Measurements from ENCODE around the gene RAB20. TPM values are rescaled to one million over a fixed set of nuclear protein-coding genes. Genes with fewer than 3 reads are reported as not detected.

The RAB20 gene
- total RNA-seq, 1 experiment from 2014 or later, result 7.9 TPM

- intact Hi-C loops (cut with micrococcal nuclease; ENCODE audit: unreplicated experiment) (no loop called here), in situ Hi-C loops (cut with HindIII; ENCODE audit: low pct_unique_long_range_greater_than_20kb, low sequenced_read_pairs) (no loop called here)
- Histone ChIP-seq H3K27me3 (ENCODE audit: control insufficient read depth, insufficient read depth, low read length) (no peaks in the 10 kb centered on the region), H3K36me3 (ENCODE audit: control insufficient read depth, insufficient read depth, low read length) (no peaks in the 10 kb centered on the region; the same call in 1 of the 2 replicates), H3K27ac (ENCODE audit: low read length) (peak overlapping the region; percentile 70), H3K4me1 (ENCODE audit: control insufficient read depth, insufficient read depth, low read length) (peaks cover 5% of the 10 kb centered on the region), H3K4me3 (ENCODE audit: low read depth in 2 of 2, low read length in 2 of 2) (peak overlapping the region; percentile 66 to 69), H3K9me3 (ENCODE audit: control insufficient read depth, insufficient read depth, low read depth, low read length) (no peaks in the 10 kb centered on the region)
- POLR2A ChIA-PET, result interaction anchor here (0.5 to 1.1 kb wide), 3 partner anchors 8 to 1406 kb away, joined by 3 to 6 read pairs (median 4); no protein-coding TSS in a partner anchor
- CTCF ChIA-PET, result no interaction called here
- TSS peak; percentile 71 for BruUV-seq (replicated peaks)
- ATAC-seq (peak; percentile 49), DNase-seq (ENCODE audit: low read depth, low spot score) (no peak)
- TF ChIP-seq POLR2AphosphoS5 (IDR thresholded peaks at IDR 0.05; ENCODE audit: low read depth, low read length) (no peak), TCF7L2 (IDR thresholded peaks at IDR 0.05; ENCODE audit: low read depth, low read length) (no peak), REST (IDR thresholded peaks at IDR 0.05; ENCODE audit: insufficient read depth in 1 of 2, low read depth in 2 of 2, low read length in 1 of 2) (no peak), SIN3A (IDR thresholded peaks at IDR 0.05; ENCODE audit: borderline replicate concordance, insufficient read depth, low read depth, low read length) (no peak)
- TF ChIP-seq, protein P1, sequence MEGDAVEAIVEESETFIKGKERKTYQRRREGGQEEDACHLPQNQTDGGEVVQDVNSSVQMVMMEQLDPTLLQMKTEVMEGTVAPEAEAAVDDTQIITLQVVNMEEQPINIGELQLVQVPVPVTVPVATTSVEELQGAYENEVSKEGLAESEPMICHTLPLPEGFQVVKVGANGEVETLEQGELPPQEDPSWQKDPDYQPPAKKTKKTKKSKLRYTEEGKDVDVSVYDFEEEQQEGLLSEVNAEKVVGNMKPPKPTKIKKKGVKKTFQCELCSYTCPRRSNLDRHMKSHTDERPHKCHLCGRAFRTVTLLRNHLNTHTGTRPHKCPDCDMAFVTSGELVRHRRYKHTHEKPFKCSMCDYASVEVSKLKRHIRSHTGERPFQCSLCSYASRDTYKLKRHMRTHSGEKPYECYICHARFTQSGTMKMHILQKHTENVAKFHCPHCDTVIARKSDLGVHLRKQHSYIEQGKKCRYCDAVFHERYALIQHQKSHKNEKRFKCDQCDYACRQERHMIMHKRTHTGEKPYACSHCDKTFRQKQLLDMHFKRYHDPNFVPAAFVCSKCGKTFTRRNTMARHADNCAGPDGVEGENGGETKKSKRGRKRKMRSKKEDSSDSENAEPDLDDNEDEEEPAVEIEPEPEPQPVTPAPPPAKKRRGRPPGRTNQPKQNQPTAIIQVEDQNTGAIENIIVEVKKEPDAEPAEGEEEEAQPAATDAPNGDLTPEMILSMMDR (IDR thresholded peaks at IDR 0.05), result no peak
Measured at GRCh38 chr13:110562036-110562597, 595 bp upstream of the RAB20 start.

- TF ChIP-seq, protein P1 (IDR thresholded peaks at IDR 0.05), result no peak
- TF ChIP-seq SIN3A (IDR thresholded peaks at IDR 0.05; ENCODE audit: borderline replicate concordance, insufficient read depth, low read depth, low read length) (no peak; the same call in 1 of the 2 replicates), POLR2AphosphoS5 (IDR thresholded peaks at IDR 0.05; ENCODE audit: low read depth, low read length) (no peak), TCF7L2 (IDR thresholded peaks at IDR 0.05; ENCODE audit: low read depth, low read length) (no peak), REST (IDR thresholded peaks at IDR 0.05; ENCODE audit: insufficient read depth in 1 of 2, low read depth in 2 of 2, low read length in 1 of 2) (no peak)
- BruUV-seq (replicated peaks), result no TSS peak
- no peaks in the 10 kb centered on the region; the same call in 1 of the 2 replicates for H3K36me3 ChIP-seq (ENCODE audit: control insufficient read depth, insufficient read depth, low read length)
- H3K4me1 ChIP-seq (ENCODE audit: control insufficient read depth, insufficient read depth, low read length), result peaks cover 5% of the 10 kb centered on the region
- no peaks in the 10 kb centered on the region for H3K27me3 ChIP-seq (ENCODE audit: control insufficient read depth, insufficient read depth, low read length)
- in situ Hi-C loops (cut with HindIII; ENCODE audit: low pct_unique_long_range_greater_than_20kb, low sequenced_read_pairs) (no loop called here), intact Hi-C loops (cut with micrococcal nuclease; ENCODE audit: unreplicated experiment) (no loop called here)
- CTCF ChIA-PET, result no interaction called here
- DNase-seq (ENCODE audit: low read depth, low spot score) (no peak), ATAC-seq (peak; percentile 72)
- H3K9me3 ChIP-seq (ENCODE audit: control insufficient read depth, insufficient read depth, low read depth, low read length), result no peaks in the 10 kb centered on the region
- H3K4me3 ChIP-seq (ENCODE audit: low read depth in 2 of 2, low read length in 2 of 2), result peak overlapping the region; percentile 66 to 67
- peak overlapping the region; percentile 77 for H3K27ac ChIP-seq (ENCODE audit: low read length)
- POLR2A ChIA-PET, result interaction anchor here (0.6 to 1.1 kb wide), 2 partner anchors 11 to 209 kb away, joined by 3 to 6 read pairs; no protein-coding TSS in a partner anchor
Measured at GRCh38 chr13:110560601-110561343, 750 bp downstream of the RAB20 start.
